Measurements from ENCODE around the gene DVL1. TPM values are rescaled to one million over a fixed set of nuclear protein-coding genes. Genes with fewer than 3 reads are reported as not detected.

The DVL1 gene
- total and polyA plus RNA-seq, 2 experiments from 2014 or later: 8.6 to 113 TPM

- H4K20me1 ChIP-seq (ENCODE audit: insufficient read depth): no peaks in the 10 kb centered on the region
- no peaks in the 10 kb centered on the region for H3K79me2 ChIP-seq (ENCODE audit: insufficient read depth)
- no peak overlapping the region for H3K4me3 ChIP-seq
- H3K36me3 ChIP-seq (ENCODE audit: low read depth): no peaks in the 10 kb centered on the region; the same call in 1 of the 2 replicates
- 60 to 61% methylated on average over 34 to 35 of the region's 36 CpGs for WGBS, 2 experiments (ENCODE audit: low coverage in 1 of 2, low lambda C conversion rate in 2 of 2, missing lambda C conversion rate in 2 of 2)
- no peaks in the 10 kb centered on the region for H3F3A ChIP-seq (ENCODE audit: insufficient read depth)
- H3K9ac ChIP-seq: no peak overlapping the region
- H2AFZ ChIP-seq: no peak overlapping the region
- H3K4me2 ChIP-seq (ENCODE audit: unreplicated experiment): no peak overlapping the region
- no peaks in the 10 kb centered on the region for H3K9me3 ChIP-seq (ENCODE audit: low read depth)
- TF ChIP-seq EZH2 (IDR thresholded peaks at IDR 0.05; ENCODE audit: insufficient read depth, poor library complexity, severe bottlenecking) (no peak), EZH2phosphoT487 (IDR thresholded peaks at IDR 0.05; ENCODE audit: insufficient read depth, low read depth) (no peak)
- no peaks in the 10 kb centered on the region for H3K27me3 ChIP-seq (replicated peaks; ENCODE audit: insufficient read depth)
- H3K27ac ChIP-seq: no peak overlapping the region
- peak; percentile 47 for DNase-seq
- in situ Hi-C loops (cut with MboI): no loop called here
- peaks cover 12% of the 10 kb centered on the region for H3K4me1 ChIP-seq (ENCODE audit: insufficient read depth)
- H3K9me2 ChIP-seq (ENCODE audit: insufficient read depth): no peaks in the 10 kb centered on the region
These were observed 15.5 kb downstream of the DVL1 start for GRCh38 chr1:1333551-1334241.

GRCh38 chr1:1332774-1333480 is 16.3 kb downstream of the DVL1 start:
- in situ Hi-C loops (cut with MboI): no loop called here
- no peak for DNase-seq
- Histone ChIP-seq H3K27me3 (replicated peaks; ENCODE audit: insufficient read depth) (no peaks in the 10 kb centered on the region), H2AFZ (no peak overlapping the region), H3K4me2 (ENCODE audit: unreplicated experiment) (no peak overlapping the region), H3K27ac (no peak overlapping the region), H3K9me3 (ENCODE audit: low read depth) (no peaks in the 10 kb centered on the region), H3K4me1 (ENCODE audit: insufficient read depth) (peaks cover 12% of the 10 kb centered on the region), H4K20me1 (ENCODE audit: insufficient read depth) (no peaks in the 10 kb centered on the region), H3K9ac (no peak overlapping the region), H3K4me3 (no peak overlapping the region), H3F3A (ENCODE audit: insufficient read depth) (no peaks in the 10 kb centered on the region), H3K9me2 (ENCODE audit: insufficient read depth) (no peaks in the 10 kb centered on the region), H3K36me3 (ENCODE audit: low read depth) (no peaks in the 10 kb centered on the region; the same call in 1 of the 2 replicates), H3K79me2 (ENCODE audit: insufficient read depth) (no peaks in the 10 kb centered on the region)
- TF ChIP-seq EZH2phosphoT487 (IDR thresholded peaks at IDR 0.05; ENCODE audit: insufficient read depth, low read depth): no peak
- no peak for TF ChIP-seq EZH2 (IDR thresholded peaks at IDR 0.05; ENCODE audit: insufficient read depth, poor library complexity, severe bottlenecking)
- 75 to 80% methylated on average over 33 to 36 of the region's 48 CpGs for WGBS, 2 experiments (ENCODE audit: low coverage in 1 of 2, low lambda C conversion rate in 2 of 2, missing lambda C conversion rate in 2 of 2)

- no peaks in the 10 kb centered on the region for H3K27me3 ChIP-seq (replicated peaks; ENCODE audit: insufficient read depth)
- in situ Hi-C loops (cut with MboI): no loop called here
- no peak overlapping the region for H2AFZ ChIP-seq
- no peaks in the 10 kb centered on the region for H3K79me2 ChIP-seq (ENCODE audit: insufficient read depth)
- H3K27ac ChIP-seq: no peak overlapping the region
- H3K9me2 ChIP-seq (ENCODE audit: insufficient read depth): no peaks in the 10 kb centered on the region
- H3K9ac ChIP-seq: no peak overlapping the region
- no peak for DNase-seq
- TF ChIP-seq EZH2 (IDR thresholded peaks at IDR 0.05; ENCODE audit: insufficient read depth, poor library complexity, severe bottlenecking): no peak
- TF ChIP-seq EZH2phosphoT487 (IDR thresholded peaks at IDR 0.05; ENCODE audit: insufficient read depth, low read depth): no peak
- H3K36me3 ChIP-seq (ENCODE audit: low read depth): no peaks in the 10 kb centered on the region; the same call in 1 of the 2 replicates
- no peaks in the 10 kb centered on the region for H3K9me3 ChIP-seq (ENCODE audit: low read depth)
- H3F3A ChIP-seq (ENCODE audit: insufficient read depth): no peaks in the 10 kb centered on the region
- H3K4me2 ChIP-seq (ENCODE audit: unreplicated experiment): no peak overlapping the region
- 78 to 79% methylated on average over 52 to 56 of the region's 57 CpGs for WGBS, 2 experiments (ENCODE audit: low coverage in 1 of 2, low lambda C conversion rate in 2 of 2, missing lambda C conversion rate in 2 of 2)
- no peaks in the 10 kb centered on the region for H4K20me1 ChIP-seq (ENCODE audit: insufficient read depth)
- H3K4me1 ChIP-seq (ENCODE audit: insufficient read depth): peaks cover 12% of the 10 kb centered on the region
- no peak overlapping the region for H3K4me3 ChIP-seq
These were observed 17.0 kb downstream of the DVL1 start for GRCh38 chr1:1332031-1332755.
